GM21723 (cell line): ENCODE results near the gene GPR176.

ENCODE experiments used
- ATAC-seq: cut with Tn5 transposase; IDR thresholded peaks from one replicate; pipeline ENCODE4 v1.9.1; 2021; ENCODE audit warnings: mild to moderate bottlenecking, moderate library complexity; ENCODE audit not compliant: unreplicated experiment

Gene GPR176

DNA sequence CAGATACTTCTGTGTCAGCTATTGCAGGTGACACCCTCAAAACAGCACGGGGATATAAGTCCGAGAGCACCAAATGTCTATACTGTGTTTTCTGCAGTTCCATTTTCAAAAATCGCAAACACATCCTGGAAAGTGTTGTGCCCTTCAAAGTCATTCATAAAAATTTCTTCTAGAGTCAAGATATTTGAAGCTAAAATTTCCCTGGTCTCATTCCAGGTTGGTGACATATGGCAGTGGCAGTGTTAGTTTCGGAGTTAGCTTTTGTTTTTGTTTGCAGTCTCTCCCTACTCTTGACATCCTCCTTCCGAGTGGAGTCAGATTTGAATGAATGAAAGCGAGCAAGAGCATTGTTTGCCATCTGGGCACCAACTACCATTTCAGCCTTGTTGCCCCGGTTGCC is 134.2 kb downstream of the GPR176 start:
- ATAC-seq = no peak

DNA sequence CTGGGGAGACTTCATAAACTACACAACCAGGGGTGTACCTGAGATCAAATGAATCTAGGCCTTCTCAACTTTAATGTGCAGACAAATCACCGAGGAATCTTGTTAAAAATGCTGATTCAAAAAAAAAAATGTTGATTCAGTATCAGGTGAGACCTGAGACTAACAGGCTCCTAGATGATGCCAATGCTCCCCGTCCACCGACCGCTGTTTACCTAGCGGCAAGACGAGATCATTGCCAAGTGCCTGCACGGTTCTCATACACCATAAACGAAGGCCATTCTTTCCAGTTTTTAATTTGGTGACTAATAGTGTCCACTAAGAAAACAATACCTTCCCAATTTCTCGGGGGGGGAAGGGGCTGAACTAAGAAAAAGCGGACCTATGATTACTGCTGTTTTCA is 134.9 kb downstream of the GPR176 start:
- no peak for ATAC-seq

DNA sequence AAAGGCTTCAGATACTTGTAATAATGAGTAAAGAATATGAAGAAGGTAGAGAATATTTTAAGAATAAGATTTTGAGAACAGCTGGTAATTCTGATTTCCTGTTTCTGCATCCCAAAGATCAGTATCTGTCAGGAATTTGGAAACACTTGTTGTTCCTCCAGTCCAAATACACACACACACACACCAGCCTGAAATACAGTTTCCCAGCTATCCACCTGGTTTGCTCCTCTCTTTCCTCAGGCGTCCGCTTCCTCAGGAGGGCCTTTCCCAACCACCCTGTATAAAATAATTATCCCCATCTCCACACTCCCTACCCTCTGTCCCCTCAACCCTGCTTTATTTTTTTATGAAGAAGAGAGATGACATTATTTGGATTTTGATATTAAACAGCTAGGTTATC is 135.4 kb downstream of the GPR176 start:
- ATAC-seq = no peak

DNA sequence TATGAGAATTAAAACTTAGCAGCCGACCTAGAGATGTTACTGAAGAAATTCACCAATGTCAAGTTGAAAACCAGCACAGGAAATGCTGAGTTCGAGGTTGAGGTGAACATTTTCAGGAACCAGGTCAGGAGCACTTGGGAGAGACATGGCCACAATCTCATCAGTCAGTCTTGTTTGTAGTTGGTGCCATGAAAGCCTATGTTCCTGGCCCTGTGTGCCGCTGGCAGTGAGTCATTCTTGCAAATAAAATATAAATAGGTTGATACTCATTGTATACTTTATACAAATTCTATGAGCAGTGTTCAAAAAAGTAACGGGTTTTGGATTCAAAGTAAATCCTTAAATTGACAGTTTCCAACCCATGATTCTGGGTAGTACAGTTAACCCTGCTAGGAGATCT is 135.9 kb downstream of the GPR176 start:
- ATAC-seq = no peak

DNA sequence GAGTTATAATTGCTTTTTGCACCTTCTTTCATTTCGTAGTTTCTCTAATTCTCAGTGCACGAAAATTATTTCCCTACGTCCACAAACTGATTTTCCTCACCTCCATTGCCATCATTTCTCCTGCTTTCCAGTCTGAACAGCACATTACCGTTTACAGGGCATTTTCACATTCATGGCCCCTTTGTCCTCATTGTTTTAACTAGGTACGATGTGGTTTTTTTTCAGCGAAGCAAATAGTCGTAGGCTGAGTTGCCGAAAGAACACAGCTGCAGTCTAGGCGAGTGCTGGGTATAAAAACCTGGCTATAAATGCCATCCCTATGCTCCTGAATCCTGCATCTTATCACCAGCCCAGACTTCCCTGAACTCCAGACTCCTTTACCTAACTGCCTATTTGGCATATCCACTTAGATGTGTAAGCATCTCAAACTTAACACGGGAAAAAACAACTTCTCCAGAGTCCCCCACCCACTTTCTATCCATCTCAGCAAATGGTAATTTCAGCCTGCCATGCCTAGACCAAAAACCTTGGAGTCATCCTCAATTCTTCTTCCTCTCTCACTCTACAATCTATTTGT is 136.7 kb downstream of the GPR176 start:
- no peak for ATAC-seq

DNA sequence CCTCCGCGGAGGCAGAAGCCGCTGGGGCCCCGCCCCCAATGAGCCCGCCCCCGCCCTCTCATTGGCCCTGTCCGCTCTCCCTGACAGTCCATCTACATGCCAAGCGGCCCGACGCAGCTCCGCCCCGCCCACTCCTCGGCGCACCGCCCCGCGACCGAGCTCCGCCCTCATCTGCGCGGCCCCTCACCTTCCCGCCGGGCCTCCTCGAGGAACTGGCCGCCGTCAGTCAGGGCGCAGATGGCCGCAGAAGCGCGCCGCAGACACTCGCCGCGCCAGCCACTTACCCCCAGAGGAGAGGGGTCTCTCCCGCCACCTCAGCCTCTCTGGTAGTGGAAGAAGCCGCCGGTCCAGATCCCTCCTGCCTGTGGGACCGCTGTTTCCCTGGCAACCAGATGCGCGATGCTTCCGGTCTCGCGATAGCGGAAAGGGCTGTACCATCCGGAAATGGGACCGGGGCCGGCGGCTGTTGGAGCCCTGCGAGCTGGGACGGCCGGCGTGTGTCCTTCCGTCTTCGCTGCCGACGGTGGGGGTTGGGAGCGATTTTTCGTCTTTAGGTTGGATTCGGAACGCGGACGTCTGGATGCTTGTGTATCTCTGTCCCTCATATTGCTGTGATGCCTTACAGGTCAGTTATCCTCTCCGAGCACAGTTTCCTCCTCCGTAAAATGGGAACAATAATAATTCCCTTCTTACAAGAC is 137.5 kb downstream of the GPR176 start, which contains the start of gene FSIP1:
Gene FSIP1, minus strand, starts transcription at position 401 of the 698 bp plus-strand sequence. CDS start 6,317 bp downstream, outside the sequence.
- ATAC-seq = peak; percentile 98

DNA sequence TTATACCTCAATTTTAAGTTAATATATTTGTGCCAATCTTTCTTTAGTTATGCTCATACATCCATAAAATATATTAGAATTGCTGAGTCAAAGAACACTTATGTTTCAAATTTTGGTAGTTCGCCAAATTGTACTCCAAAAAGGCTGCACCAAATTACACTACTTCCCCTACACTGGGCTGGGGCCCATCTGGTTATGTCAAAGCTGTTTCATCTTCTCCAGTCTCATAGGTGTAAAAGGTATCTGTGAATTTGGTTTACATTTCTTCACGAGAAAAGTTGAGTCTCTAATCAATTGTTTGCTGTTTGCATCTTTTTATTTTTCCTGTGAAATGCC is 138.1 kb downstream of the GPR176 start:
- no peak for ATAC-seq

DNA sequence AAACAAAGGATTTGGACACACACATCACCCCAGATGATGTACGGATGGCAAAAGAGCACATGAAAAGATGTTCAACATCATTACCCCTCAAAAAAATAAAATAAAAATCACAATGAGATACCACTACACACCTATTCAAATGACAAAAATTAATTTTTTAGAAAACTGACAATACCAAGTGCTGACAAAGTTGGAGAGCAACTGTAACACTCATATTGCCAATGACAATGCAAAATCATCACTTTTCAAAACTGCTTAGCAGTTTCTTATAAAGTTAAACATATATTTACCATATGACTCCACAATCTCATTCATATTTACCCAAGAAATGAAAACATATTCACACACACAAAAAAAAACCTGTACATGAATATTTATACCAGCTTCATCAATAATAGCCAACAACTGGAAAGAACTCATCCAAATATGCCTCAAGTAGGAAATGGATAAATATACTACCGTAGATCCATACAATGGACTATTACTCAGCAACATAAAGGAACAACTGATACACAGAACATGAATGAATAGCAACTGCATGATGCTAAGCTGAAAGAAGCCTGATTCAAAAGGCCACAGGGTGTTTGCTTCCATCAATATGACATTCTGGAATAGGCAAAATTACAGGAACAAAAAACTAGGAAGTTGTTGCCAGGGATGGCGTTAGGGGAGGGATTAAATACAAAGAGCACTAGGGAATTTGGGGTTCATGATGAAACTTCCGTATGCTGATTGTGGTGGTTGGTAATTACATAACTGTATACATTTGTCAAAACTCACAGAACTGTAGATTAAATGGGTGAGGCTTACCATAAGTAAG is 138.7 kb downstream of the GPR176 start:
- ATAC-seq = no peak

DNA sequence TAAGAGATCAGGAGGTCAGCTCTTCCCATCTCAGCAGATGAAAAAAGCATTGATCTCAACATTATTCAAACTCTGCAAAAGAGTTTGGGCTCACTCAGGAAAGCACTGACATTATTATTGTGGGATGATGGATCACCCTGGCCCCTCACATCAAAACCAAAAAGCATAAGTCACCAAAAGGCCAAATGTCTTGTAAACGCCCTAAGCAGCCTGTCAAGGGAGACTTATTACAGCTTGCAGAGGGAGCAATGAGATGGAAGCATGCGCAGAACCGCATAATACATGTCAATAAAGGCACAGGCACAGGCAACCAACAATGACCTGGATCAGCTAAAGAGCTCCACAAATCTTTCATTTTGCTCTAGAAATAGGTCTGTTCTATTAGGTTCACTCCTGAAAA is 142.0 kb downstream of the GPR176 start:
- ATAC-seq = no peak

DNA sequence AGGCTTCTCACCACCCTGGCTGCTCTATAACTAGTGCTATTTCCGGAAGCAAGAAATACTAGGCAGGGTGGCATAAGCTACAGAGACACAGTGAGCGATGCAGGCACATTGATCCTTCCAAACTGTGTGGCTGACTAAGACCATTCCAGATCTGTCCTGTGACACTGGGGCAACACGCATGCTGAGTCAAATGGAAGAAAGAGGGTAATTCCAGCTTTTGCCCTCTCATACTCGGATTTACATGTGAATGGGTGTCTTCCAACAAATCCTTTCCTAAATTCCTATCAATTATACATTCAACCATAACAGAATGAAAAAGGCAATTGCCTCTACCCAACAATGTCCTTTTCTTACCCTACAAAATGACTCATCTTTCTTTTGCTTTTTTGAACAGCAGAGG is 142.6 kb downstream of the GPR176 start:
- ATAC-seq = no peak

DNA sequence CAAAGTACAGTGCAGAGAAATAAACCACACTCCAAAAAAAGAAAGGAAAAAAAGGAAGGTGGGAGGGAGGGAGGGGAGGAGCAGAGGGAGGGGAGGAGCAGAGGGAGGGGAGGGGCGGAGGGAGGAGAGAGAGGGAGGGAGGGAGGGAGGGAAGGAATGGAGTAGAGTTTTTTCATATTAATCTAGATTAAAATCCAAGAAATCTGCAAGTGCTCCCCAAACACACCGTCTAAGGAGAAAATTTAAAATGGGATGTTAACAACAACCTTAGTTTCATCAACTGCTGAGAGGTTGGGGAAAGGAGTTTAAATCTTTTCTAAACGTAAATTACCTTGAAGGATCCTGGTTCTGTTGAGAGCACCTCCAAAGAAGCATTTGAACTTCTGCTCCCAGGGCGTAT is 144.0 kb downstream of the GPR176 start:
- no peak for ATAC-seq

DNA sequence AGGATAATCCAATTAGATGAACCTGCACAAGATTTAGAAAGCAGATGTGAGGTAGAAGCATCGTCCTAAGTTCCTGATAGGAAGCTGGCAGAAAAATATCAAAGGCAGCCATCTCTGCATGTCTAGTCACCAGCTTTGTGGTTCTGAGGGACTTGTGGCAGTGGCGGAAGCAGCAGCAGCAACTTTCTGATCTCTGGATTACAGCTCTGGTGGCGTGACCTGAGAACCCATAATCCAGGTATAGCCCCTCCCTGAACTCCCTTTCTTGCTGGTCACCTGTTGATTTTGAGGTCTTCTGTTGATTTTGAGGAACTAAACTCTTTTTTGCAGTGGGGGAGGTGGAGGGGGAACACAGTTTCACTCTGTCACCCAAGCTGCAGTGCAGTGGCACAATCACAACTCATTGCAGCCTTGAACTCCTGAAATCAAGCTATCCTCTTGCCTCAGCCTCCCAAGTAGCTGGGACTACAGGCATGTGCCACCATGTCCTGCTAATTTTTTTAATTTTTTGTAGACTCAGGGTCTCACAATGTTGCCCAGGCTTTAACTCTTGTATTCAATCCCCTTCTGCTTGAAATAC is 145.3 kb downstream of the GPR176 start:
- no peak for ATAC-seq

DNA sequence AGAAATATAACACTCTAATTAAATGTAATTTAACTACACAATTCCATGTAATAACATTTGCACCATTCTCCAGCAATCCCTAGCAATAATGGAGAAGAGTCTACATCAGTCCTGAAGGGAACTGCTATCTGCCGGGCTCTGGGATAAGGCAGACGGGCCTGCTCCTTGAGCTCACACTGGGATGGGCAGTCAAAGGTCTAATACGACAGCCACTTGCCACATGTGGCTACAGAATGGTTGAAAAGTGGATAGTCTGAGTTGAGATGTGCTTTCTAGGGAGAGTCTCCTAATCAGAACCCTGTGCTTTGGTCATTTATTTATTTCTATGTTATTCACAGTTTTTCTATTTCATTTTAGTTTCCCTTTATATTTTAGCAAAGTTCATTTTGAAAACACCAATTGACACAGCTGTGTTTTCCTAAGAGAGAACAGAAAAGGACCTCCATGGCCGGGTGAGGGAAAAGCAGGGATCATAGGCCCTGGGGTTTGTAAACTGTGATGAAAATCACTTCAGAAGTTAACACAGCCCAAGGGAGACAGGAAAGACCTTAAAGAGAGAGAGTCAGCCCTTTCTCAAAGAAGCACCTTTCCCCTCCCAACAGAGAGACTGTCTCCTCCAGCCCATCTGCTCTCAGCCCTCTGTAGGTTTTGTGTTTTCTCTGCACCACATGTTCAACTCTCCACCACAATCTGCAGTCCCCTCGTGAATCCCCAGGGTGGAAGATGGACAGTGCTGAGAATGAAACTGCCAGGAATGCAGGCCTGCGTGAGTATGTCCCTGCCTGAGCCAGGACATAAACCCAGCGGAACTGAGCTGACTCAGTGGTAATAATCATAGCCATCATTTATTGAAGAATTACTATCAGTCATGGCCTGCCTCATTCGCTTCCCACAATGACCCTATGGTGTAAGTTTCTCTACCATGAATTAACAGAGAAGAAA is 149.0 kb downstream of the GPR176 start:
- ATAC-seq = no peak

DNA sequence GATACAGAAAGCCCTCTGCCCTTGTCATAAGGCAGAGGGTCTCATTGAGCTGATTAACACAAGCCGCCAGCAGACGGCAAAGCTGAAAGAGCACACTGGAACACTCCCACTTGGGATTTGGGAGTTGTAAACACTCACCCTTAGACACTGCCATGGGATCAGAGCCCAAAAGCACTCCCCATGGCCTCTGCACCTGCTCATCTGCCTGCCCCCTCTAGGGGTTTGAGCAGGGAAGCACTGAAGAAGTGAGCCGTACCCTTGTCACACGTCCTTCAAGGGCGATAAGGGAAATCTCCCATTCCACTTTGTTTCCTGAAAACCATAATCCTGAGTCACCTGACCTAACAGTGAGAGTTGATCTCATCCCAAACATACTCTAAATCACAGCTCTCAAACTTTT is 152.1 kb downstream of the GPR176 start:
- ATAC-seq = no peak

DNA sequence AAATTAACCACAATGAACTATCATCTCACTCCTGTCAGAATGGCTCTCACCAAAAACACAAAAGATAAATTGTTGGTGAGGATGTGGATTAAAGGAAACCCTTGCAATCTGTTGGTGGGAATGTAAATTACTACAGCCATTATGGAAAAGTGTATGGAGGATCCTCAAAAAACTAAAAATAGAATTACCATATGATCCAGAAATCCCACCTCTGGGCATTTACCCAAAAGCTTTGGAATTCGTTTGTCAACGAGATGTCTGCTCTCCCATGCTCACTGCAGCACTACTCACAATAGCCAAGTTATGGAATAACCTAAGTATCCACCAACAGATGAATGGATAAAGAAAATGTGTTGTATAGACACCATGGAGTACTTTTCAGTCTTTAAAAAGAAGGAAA is 159.1 kb downstream of the GPR176 start:
- no peak for ATAC-seq

DNA sequence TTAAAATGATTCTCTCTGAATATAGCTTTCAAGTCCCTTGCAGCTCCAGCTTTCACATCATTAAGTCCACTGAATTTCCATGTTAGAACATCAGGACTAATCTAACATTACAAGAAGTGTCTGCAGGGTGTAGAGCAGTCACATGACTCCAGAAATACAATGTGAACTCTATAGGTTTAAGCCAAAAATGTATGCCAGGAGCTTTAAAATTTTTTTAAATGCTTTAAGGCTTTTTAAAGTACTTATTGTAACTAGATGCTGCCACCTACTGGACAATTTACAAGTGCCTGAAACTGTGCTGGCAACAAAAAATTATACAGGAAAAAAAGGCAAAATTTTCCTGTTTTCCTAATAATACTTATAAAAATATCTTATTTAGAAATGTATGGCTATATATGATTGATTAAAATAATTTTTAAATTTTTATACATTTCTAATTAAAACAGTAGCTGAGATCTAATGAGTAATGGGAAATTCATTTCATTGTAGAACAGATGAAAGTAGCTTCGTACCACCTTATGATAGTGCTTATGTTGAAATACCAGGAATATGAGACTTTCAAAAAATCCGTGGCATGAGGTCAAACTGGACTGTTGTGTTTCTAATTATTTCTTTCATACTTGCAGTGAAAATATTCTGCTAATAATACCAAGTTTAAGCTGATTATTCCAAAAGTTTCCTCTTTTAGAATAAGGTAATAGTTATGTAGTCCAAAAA is 163.1 kb downstream of the GPR176 start:
- ATAC-seq = no peak

DNA sequence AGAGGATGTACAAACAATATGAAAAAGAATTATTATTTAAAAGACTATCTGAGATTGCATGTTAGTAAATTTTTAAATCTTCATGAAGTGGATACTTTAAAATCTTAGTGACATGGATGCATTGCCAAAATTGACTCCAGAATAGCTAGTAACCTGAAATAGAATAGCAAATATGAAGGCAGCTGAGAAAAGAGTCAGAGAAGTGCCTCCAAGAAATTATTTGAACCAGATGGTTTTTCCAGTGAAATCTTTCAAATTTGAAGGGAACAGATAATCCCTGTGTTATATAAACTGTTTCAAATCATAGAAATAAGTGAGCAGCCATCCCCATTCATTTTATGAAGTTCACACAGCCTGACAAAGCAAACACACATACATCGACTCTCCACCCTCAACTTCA is 167.1 kb downstream of the GPR176 start:
- no peak for ATAC-seq

DNA sequence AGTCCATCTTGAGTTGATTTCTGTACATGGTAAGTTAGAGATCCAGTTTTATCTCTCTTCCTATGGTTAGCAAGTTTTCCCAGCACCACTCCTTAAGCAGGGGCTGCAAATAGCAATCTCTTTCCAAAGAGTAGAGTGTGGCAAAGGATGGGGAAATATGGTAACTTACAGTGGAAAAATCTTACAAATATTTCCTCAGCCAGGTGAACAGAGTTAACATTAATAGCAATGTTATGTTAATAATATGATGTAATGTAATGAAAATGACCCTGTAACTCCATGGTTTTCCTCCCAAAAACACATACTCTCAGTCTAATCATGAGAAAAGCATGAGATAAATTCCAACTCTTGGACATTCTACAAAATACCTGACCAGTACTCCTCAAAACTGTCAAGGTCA is 167.8 kb downstream of the GPR176 start:
- no peak for ATAC-seq
